ENCODE measurements around the gene ARHGAP15. TPM values are rescaled to one million over a fixed set of nuclear protein-coding genes. Genes with fewer than 3 reads are reported as not detected.
A peak's percentile ranks its signal among the peaks of the same experiment; 100 is the strongest.

ARHGAP15 gene
- total RNA-seq, 2 donors from 2014 or later, result 0.86 TPM; not detected in 1

GRCh38 chr2:143616452-143616851 is 487.2 kb downstream of the ARHGAP15 start:
- no peaks in the 10 kb centered on the region for H3K9me3 Mint-ChIP-seq
- no peak overlapping the region for H3K4me3 ChIP-seq (ENCODE audit: low read length)
- H3K27me3 Mint-ChIP-seq (ENCODE audit: insufficient read depth), result peaks cover 7% of the 10 kb centered on the region
- WGBS, 2 experiments (ENCODE audit: insufficient coverage in 1 of 2, insufficient read length in 1 of 2), result 50 to 85% methylated on average over 1 to 6 of the region's 6 CpGs
- H3K4me1 Mint-ChIP-seq, result peaks cover 13% of the 10 kb centered on the region
- no peak overlapping the region for H3K4me3 Mint-ChIP-seq
- peaks cover 8% of the 10 kb centered on the region for H3K27me3 ChIP-seq (ENCODE audit: control insufficient read depth, insufficient read depth, low read length, poor library complexity, severe bottlenecking)
- no peaks in the 10 kb centered on the region for H3K4me1 ChIP-seq (ENCODE audit: control insufficient read depth, insufficient read depth, low read length)
- no peaks in the 10 kb centered on the region for H3K36me3 Mint-ChIP-seq (ENCODE audit: low read depth)
- no peak overlapping the region for H3K9ac ChIP-seq (ENCODE audit: extremely low read depth, low read length, poor library complexity, severe bottlenecking)
- no peak overlapping the region for H3K27ac ChIP-seq (ENCODE audit: low read depth, low read length)
- no peaks in the 10 kb centered on the region for H3K36me3 ChIP-seq (ENCODE audit: control insufficient read depth, insufficient read depth, low read length)
- H3K9me3 ChIP-seq (ENCODE audit: control insufficient read depth, low read length), result no peaks in the 10 kb centered on the region
- no peak for TF ChIP-seq CTCF (conservative IDR thresholded peaks at IDR 0.05)
- DNase-seq, result no peak
- H3K27ac Mint-ChIP-seq, result no peak overlapping the region

GRCh38 chr2:143617803-143618415 is 488.7 kb downstream of the ARHGAP15 start:
- Histone ChIP-seq H3K9me3 (ENCODE audit: control insufficient read depth, low read length) (no peaks in the 10 kb centered on the region), H3K4me1 (ENCODE audit: control insufficient read depth, insufficient read depth, low read length) (no peaks in the 10 kb centered on the region), H3K27ac (ENCODE audit: low read depth, low read length) (no peak overlapping the region), H3K27me3 (ENCODE audit: control insufficient read depth, insufficient read depth, low read length, poor library complexity, severe bottlenecking) (peaks cover 8% of the 10 kb centered on the region), H3K4me3 (ENCODE audit: low read length) (no peak overlapping the region), H3K9ac (ENCODE audit: extremely low read depth, low read length, poor library complexity, severe bottlenecking) (no peak overlapping the region), H3K36me3 (ENCODE audit: control insufficient read depth, insufficient read depth, low read length) (no peaks in the 10 kb centered on the region)
- DNase-seq, result no peak
- Mint-ChIP-seq H3K36me3 (ENCODE audit: low read depth) (no peaks in the 10 kb centered on the region), H3K4me1 (peaks cover 8% of the 10 kb centered on the region), H3K27ac (no peak overlapping the region), H3K4me3 (no peak overlapping the region), H3K9me3 (no peaks in the 10 kb centered on the region), H3K27me3 (ENCODE audit: insufficient read depth) (peaks cover 7% of the 10 kb centered on the region)
- TF ChIP-seq CTCF (conservative IDR thresholded peaks at IDR 0.05), result no peak
- 92 to 100% methylated on average over 1 to 2 of the region's 2 CpGs for WGBS, 2 experiments (ENCODE audit: insufficient coverage in 1 of 2, insufficient read length in 1 of 2)

- TF ChIP-seq CTCF (conservative IDR thresholded peaks at IDR 0.05), result no peak
- Histone ChIP-seq H3K27ac (ENCODE audit: low read depth, low read length) (peak overlapping the region; percentile 68), H3K36me3 (ENCODE audit: control insufficient read depth, insufficient read depth, low read length) (no peaks in the 10 kb centered on the region), H3K27me3 (ENCODE audit: control insufficient read depth, insufficient read depth, low read length, poor library complexity, severe bottlenecking) (no peaks in the 10 kb centered on the region), H3K9ac (ENCODE audit: extremely low read depth, low read length, poor library complexity, severe bottlenecking) (no peak overlapping the region), H3K4me1 (ENCODE audit: control insufficient read depth, insufficient read depth, low read length) (no peaks in the 10 kb centered on the region), H3K9me3 (ENCODE audit: control insufficient read depth, low read length) (no peaks in the 10 kb centered on the region), H3K4me3 (ENCODE audit: low read length) (no peak overlapping the region)
- H3K27ac Mint-ChIP-seq, result no peak overlapping the region
- H3K4me3 Mint-ChIP-seq, result no peak overlapping the region
- H3K27me3 Mint-ChIP-seq (ENCODE audit: insufficient read depth), result no peaks in the 10 kb centered on the region
- no peaks in the 10 kb centered on the region for H3K9me3 Mint-ChIP-seq
- 74 to 80% methylated on average over 2 of the region's 2 CpGs for WGBS, 2 experiments (ENCODE audit: insufficient coverage in 1 of 2, insufficient read length in 1 of 2)
- DNase-seq, result no peak
- H3K4me1 Mint-ChIP-seq, result peaks cover 6% of the 10 kb centered on the region
- no peaks in the 10 kb centered on the region for H3K36me3 Mint-ChIP-seq (ENCODE audit: low read depth)
Measured at GRCh38 chr2:143622106-143622505, 492.9 kb downstream of the ARHGAP15 start.
